ENCODE measurements around the gene IFIT3. TPM values are rescaled to one million over a fixed set of nuclear protein-coding genes. Genes with fewer than 3 reads are reported as not detected.
"Not testable (repeated sequence)": the region's sequence is repeated elsewhere in the genome, so short reads cannot be mapped to it uniquely, and the experiment has no call there.

IFIT3 gene, protein sequence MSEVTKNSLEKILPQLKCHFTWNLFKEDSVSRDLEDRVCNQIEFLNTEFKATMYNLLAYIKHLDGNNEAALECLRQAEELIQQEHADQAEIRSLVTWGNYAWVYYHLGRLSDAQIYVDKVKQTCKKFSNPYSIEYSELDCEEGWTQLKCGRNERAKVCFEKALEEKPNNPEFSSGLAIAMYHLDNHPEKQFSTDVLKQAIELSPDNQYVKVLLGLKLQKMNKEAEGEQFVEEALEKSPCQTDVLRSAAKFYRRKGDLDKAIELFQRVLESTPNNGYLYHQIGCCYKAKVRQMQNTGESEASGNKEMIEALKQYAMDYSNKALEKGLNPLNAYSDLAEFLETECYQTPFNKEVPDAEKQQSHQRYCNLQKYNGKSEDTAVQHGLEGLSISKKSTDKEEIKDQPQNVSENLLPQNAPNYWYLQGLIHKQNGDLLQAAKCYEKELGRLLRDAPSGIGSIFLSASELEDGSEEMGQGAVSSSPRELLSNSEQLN
- total RNA-seq = 8.7 TPM

DNA sequence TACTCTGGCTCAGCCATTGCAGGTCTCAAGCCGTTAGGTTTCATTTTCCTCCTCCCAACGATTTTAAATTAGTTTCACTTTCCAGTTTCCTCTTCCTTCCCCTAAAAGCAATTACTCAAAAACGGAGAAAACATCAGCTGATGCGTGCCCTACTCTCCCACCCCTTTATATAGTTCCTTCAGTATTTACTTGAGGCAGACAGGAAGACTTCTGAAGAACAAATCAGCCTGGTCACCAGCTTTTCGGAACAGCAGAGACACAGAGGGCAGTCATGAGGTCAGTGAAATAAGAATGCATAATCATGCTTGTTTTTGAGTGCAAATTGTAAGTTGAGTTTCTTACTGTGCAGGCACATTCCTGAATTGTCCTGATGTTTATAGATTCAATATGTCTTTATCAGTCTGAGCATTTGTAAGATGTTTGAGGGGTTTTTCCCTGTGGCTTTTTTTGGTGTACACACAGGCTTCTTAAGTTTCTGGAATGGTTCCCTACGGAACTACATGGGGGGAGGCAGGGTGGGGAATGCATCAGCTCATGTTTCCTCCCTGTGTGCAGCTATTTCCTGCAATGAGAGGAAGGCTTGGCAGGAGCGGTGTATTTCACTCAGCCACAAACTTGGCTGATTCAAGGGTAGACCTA lies at the start of gene IFIT3:
Gene IFIT3 (plus strand): TSS at position 195 of the 639 bp plus-strand sequence. CDS start 77 bp downstream, at position 272.
- DNase-seq (ENCODE audit: low spot score) = no peak
- peak; percentile 69 for ATAC-seq

- ATAC-seq (peak; percentile 83), DNase-seq (ENCODE audit: low spot score) (no peak)
Observed at GRCh38 chr10:89278034-89278535, 49.7 kb upstream of the IFIT3 start.

DNA sequence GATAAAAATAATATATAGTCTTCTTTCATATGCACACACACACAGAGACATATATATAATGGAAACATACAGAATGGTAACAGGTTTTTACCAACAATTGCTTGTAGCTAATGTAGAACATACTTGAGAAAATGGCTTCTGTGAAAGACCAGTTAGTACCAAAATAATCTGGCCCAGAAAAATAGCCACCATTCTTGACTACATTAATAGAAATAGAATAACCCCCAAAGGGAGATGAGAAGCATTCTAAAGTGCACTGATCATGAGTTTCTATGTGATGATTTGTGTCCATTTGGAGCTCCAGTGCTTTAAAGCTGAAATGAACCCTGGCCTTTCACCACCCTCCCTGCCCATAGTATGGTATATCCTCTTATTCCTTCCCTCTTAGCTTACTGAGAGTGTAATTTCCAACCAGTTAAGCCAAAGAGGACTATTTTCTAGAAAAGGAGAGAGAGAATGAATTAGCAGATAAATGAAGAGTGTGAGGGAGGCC lies 48.9 kb upstream of the IFIT3 start:
- DNase-seq (ENCODE audit: low spot score) (no peak), ATAC-seq (peak; percentile 6)

DNA sequence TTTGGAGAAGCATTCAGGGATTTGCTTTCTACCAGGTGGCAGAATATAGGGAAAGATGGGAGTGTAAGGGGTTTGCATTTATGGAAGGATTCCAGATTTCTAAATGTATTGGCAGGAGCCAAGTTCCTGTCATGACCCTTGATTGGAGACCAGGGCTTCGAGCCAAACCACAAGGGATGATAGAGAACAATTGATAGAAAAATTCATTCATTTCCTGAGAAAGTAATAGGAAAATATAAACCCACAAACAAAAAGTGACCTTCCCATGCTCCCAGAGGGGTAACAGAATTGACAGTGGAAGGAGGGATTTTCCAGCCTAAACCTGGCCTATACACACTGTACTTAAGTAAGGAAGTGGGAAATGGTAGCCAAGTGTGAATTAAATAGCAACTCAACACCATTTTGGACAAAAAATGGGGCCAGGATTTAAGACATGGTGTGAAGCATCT lies 48.4 kb upstream of the IFIT3 start:
- no peak for DNase-seq (ENCODE audit: low spot score)
- peak; percentile 54 for ATAC-seq

GRCh38 chr10:89280508-89280907 lies 47.3 kb upstream of the IFIT3 start:
- ATAC-seq = no peak
- DNase-seq (ENCODE audit: low spot score) = no peak

GRCh38 chr10:89281606-89282395 lies 46.0 kb upstream of the IFIT3 start:
- DNase-seq (ENCODE audit: low spot score) (no peak), ATAC-seq (no peak)

DNA sequence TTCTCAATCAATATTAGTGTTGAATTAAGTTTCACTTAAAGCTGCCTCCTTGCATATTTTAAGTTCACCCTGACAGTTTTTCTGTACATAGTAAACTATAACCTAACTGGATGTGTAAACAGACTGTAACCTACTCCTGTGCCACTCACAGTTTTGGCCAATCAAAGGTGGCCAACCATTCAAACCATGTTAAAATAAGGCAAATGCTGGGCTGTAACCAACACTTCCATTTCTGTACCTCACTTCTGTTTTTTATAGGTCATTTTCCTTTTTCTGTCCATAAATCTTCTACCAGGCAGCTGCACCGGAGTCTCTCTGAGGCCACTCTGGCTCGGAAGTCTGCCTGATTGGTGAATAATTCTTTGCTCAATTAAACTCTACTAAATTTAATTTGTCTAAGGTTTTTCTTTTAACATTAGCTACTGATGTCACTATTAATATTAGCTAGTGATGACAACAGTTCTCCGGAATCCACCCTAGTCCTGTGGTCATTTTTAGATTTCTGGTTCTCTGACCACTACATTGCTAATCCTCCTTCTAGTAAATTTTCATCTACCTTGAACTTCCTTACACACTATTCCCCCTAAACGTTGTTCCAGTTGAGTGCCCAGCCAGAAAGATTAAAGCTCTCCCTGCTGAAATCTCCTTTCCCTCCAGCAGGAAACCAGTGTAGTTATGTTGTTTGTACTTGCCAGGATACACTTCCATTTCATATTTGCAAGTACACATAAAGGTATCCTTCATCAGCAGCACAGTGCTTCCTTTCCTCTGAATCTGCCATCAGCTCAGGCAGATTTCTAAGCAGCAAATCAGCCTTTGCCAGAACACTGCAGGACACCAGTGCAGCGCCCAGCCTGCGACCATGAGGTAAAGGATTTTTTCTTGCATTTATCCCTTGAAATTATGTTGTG lies 44.5 kb upstream of the IFIT3 start:
- ATAC-seq (peak; percentile 36), DNase-seq (ENCODE audit: low spot score) (no peak)

DNA sequence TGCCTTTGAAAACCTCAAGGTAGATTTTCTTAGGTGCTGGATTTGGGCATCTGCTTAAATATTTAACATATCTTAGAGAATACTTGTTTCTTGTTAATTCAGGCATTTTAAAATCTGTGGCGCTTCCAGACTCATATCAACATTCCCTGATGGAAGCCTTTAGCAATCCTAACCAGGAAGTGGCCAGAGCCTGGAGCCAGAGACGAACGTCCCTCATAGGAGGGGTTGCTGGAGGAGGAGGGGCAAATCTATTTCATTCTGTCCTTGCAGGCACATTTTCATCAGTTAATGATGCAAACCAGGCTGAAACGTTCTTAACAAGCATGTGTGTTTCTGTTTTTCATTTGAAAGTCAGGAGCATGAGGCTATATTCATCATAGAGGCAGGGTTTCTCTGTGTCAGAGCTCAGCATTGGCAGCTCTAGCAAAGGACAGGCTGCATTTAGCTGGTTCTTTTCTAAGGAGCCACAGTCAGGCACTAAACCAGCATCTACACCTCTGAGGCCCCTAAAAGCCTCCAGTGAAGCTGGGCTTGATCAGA lies 43.8 kb upstream of the IFIT3 start:
- DNase-seq (ENCODE audit: low spot score) = no peak
- ATAC-seq = peak; percentile 79

DNA sequence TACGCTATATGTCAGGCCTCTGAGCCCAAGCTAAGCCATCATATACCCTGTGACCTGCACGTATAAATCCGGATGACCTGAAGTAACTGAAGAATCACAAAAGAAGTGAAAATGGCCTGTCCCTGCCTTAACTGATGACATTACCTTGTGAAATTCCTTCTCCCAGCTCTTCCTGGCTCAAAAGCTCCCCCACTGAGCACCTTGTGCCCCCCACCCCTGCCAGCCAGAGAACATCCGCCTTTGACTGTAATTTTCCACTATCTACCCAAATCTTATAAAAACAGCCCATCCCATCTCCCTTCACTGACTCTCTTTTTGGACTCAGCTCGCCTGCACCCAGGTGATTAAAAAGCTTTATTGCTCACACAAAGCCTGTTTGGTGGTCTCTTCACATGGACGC lies 43.1 kb upstream of the IFIT3 start:
- ATAC-seq; DNase-seq (ENCODE audit: low spot score): not testable (repeated sequence)

DNA sequence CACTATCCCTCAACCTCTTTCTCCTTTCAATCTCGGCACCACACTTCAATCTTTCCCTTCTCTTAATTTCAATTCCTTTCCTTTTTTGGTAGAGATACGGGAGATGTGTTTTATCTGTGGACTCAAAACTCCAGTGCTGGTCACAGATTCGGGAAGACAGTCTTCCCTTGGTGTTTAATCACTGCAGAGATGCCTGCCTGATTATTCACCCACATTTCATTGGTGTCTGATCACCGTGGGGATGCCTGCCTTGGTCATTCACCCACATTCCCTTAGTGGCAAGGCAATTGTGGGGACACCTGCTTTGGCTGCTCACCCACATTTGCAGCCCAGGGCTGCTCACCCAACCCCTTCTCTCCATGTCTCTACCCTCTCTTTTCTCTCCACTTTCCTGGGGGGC lies 42.5 kb upstream of the IFIT3 start:
- not testable (repeated sequence) for DNase-seq (ENCODE audit: low spot score); ATAC-seq

DNA sequence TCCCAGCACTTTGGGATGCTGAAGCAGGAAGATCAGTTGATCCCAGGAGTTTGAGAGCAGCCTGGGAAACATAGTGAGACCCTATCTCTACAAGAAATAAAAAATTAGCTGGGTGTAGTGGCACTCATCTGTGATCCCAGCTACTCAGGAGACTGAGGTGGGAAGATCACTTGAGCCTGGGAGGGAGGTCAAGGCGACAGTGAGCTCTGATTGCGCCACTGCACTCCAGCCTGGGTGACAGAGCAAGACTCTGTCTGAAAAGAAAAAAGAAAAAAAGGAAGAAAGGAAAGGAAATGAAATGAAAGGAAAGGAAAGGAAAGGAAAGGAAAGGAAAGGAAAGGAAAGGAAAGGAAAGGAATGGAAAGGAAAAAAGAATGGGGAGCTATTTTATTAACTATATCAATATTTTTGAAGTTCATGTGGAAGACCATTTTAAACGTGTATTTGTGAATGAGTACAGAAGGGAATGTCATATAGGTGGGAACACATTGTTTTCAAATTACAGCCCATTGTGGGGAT lies 33.0 kb upstream of the IFIT3 start:
- no peak for DNase-seq (ENCODE audit: low spot score)
- ATAC-seq = no peak

- no peak for DNase-seq (ENCODE audit: low spot score)
- peak; percentile 49 for ATAC-seq
Observed at GRCh38 chr10:89295597-89295996, 32.2 kb upstream of the IFIT3 start.

DNA sequence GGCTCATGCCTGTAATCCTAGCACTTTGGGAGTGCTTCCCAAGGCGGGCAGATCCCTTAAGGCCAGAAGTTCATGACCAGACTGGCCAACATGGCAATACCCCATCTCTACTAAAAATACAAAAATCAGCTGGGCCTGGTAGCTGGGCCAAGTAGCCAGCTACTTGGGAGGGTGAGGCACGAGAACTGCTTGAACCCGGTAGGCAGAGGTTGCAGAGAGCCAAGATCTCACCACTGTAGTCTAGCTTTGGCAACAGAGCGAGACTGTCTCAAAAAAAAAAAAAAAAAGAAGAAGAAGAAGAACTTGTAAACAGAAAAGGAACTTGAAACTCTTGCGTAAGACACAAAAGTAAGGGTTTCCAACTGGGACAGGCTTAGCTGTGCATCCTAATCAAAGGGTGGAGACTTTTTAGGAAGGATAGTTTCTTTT lies 31.6 kb upstream of the IFIT3 start:
- ATAC-seq (peak; percentile 66), DNase-seq (ENCODE audit: low spot score) (no peak)

- no peak for ATAC-seq
- DNase-seq (ENCODE audit: low spot score) = no peak
Observed at GRCh38 chr10:89297356-89297755, 30.4 kb upstream of the IFIT3 start.

DNA sequence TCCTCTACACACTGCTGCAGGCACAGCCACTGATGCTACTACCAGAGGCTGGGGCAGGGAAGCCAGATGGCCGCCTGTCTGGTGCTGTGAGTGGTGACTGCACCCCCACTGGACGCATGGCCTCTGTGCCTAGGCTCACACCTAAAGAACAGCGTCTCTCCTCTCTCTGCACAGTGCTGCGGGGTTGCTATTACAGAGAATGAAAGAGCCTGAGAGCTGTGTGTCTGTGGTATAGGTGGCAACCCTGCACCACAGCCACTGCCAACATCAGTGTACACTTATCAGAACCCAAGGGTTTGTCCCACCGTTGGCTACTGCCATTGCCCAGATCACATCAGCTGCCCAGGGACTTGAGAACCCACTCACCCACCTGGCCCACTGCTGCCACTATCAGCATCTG lies 30.0 kb upstream of the IFIT3 start:
- no peak for ATAC-seq
- DNase-seq (ENCODE audit: low spot score) = no peak

DNA sequence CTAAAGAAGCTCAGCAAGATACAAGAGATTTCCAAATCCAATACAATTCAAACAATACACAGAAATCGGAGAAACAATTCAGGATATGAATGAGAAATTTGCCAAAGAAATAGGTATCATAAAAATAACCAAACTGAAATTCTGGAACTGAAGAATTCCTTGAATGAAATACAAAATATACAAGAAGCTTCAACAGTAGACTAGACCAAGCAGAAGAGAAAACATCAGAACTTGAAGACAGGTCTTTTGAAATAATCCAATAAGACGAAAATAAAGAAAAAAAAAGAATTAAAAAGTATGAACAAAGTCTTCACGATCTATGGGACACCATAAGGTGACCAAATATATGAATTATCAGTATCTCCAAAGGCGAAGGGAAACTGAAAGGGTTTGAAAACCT lies 28.8 kb upstream of the IFIT3 start:
- no peak for DNase-seq (ENCODE audit: low spot score)
- ATAC-seq = no peak

DNA sequence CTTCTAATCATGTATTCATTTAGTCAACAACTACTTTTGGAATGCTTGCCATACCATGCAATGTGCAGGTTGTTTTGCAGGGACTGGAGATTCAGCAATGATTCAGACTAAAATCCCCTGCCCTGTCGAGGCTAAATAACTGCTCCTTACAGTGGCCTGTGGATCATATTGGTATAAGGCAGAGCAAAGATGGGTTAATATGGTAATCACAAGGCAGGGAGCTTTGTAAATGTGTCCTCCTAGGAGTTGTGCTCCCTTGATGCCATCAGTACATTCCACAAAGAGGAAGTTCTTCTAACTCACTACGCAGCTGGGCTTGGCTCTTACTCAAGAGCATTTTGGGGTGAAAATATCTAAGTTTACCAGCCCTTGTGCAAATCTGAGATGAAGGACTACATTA lies 26.6 kb upstream of the IFIT3 start:
- ATAC-seq (peak; percentile 60), DNase-seq (ENCODE audit: low spot score) (no peak)

- no peak for DNase-seq (ENCODE audit: low spot score)
- peak; percentile 83 for ATAC-seq
Observed at GRCh38 chr10:89301721-89302445, 25.9 kb upstream of the IFIT3 start, which contains the start of gene IFIT2. Gene IFIT2, plus strand, starts transcription at chr10:89302046. Its CDS starts 78 bp downstream, at chr10:89302124.
